Inferior parietal cortex (tissue), 1 donor: Measurements from ENCODE around the gene SYNCRIP.
A peak's percentile ranks its signal among the peaks of the same experiment; 100 is the strongest.
"Not testable (repeated sequence)": the region's sequence is repeated elsewhere in the genome, so short reads cannot be mapped to it uniquely, and the experiment has no call there.

Experiments
- DNase-seq: peaks from one replicate; pipeline ENCODE4 v3.0.0-alpha.2; 2016; ENCODE audit errors: extremely low spot score

Gene SYNCRIP

DNA sequence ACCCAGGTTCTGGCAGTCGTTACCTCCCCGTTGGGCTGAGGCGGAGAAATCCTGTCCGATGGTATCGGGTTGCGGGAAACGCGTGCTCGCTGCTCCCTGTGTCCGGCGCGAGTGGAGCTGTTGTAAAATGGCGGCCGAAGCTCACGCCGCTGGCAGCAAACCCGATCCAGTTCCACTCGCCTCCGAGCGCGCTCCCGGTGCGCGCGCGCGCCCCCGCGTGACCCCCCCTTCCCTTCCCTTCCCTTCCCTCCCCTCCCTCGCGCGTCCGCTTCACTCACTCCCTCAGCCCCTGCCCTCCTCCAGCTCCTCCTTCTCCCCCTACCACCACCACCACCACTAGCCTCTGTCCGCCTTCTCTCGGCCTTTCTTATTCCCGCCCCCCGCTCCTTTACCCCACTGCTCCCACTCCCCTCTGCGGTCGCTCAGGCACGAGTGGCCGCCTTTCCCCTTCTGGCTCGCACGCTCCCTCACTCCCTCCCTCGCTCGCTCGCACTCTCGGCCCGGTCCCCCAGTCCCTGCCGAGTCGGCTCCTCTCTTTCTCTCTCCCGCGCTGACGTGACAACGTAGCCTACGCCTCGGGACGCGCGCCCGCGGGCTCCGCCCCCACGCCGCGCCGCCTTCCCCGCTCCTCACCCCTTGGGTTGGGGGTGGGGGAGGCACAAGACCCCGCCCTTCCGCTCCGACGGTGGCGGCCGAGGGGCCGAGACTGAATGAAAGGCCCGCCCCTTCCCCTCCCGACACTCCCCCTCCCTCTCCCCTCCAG lies at the start of gene SYNCRIP:
Gene SYNCRIP (minus strand): TSS at position 113 of the 763 bp plus-strand sequence. CDS start 1,447 bp downstream, outside the sequence.
- DNase-seq: peak; percentile 96

GRCh38 chr6:85691478-85691877 lies 48.8 kb upstream of the SYNCRIP start:
- DNase-seq: no peak

- DNase-seq: no peak
These were observed 47.4 kb upstream of the SYNCRIP start for GRCh38 chr6:85690071-85690470.

DNA sequence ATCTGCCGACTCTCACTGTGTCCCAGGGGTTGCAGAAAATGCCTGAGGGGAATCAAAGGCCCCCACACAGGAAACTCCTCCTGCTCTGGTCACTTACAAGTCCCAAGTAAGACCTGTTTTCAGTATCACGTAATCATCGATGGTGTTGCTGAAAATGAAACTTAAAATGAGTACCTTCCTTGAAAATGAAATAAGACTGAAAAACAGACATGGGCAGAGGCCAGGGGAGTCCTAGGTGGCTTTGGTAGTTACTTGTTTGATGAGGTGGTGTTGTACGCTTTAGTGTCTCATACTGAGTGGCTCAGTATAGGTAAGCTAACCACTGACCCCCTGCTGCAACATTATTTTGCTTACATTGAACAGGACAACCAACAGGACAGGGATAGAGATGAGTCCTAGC lies 43.0 kb upstream of the SYNCRIP start:
- no peak for DNase-seq

- no peak for DNase-seq
These were observed 42.1 kb upstream of the SYNCRIP start for GRCh38 chr6:85684809-85685171.

DNA sequence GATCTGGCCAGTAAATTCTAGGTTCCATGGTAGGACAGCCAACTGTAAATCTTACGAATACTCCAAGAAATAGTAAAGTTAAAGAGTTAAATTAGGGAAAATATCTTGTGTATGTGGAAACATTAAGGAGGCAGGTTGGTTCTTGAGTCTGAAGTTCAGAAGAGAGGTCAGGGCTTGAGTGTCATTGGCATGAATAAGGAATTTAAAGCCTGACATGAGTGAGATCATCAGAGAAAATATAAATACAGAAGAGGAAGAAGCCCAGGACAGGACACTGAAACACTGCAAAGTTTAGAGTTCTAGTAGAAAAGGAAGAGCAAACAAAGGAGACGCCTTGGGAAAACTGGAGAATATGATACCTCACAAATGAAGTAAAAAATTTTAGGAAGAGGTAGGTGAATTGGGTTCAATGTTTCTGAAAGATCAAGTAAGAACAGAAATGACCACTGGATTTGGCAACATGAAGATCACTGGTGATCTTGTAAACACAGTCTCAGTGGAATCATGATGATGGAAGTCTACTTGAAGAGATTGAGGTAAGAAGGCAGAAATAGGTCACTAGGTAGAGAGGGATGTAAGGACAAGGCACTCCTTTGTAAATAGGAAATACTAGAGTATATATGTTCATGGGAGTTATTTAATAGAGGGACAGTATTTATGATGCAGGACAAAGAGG lies 41.6 kb upstream of the SYNCRIP start:
- no peak for DNase-seq

DNA sequence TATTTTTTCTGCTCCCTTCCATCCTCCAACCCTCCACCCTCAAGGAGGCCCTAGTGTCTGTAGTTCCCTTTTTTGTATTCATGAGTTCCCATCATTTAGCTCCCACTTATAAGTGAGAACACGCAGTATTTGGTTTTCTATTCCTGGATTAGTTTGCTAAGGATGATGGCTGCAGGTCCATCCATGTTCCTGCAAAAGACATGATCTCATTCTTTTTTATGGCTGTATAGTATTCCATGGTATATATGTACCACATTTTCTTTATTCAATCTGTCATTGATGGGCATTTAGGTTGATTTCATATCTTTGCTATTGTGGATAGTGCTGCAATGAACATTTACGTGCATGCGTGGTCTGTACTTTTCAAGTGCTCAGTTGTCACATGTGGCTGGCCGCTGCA lies 39.2 kb upstream of the SYNCRIP start:
- not testable (repeated sequence) for DNase-seq

GRCh38 chr6:85680388-85680787 lies 37.7 kb upstream of the SYNCRIP start:
- no peak for DNase-seq

GRCh38 chr6:85679445-85680123 lies 36.9 kb upstream of the SYNCRIP start:
- no peak for DNase-seq

- peak; percentile 97 for DNase-seq
These were observed 36.1 kb upstream of the SYNCRIP start for GRCh38 chr6:85678602-85679444.

GRCh38 chr6:85678026-85678601 lies 35.4 kb upstream of the SYNCRIP start:
- DNase-seq: no peak

- peak; percentile 47 for DNase-seq
These were observed 34.7 kb upstream of the SYNCRIP start for GRCh38 chr6:85677234-85677956.

GRCh38 chr6:85676086-85676729 lies 33.5 kb upstream of the SYNCRIP start:
- DNase-seq: no peak

DNA sequence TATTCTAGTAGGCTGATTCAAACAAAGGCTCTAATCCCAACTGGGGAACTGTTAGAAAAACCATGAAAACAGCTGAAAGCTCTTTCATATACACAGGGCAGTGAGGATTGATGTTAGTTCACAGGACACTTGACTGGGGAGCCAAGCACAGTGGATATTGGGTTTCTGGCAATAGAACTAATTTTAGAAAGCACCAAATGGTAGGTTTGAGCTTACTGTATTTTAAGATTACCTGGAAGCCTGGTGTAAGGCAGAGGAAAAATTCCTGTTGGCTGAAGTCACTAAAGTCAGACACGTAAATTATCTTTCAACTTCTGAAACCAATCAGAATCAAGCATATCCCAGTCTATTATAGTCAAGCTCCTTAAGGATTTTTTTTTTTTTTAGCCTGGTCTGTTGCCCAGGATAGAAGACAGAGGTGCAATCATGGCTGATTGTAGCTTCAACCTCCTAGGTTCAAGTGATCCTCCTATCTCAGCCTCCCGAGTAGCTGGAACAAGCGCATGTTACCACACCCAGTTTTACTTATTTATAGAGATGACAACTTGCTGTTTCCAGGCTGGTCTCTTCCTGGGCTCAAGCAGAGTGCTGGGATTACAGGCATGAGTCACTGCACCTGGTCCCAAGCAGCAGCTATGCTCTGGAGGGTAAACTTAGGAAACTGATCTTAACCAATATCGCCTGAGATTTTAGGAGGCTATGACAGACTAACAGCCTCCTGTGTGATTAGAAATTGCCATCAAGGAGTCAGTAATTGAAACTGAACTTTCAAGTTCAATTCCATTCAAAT lies 32.5 kb upstream of the SYNCRIP start:
- DNase-seq: no peak

- no peak for DNase-seq
These were observed 31.9 kb upstream of the SYNCRIP start for GRCh38 chr6:85674604-85675003.

- DNase-seq: no peak
These were observed 30.8 kb upstream of the SYNCRIP start for GRCh38 chr6:85673198-85674139.

DNA sequence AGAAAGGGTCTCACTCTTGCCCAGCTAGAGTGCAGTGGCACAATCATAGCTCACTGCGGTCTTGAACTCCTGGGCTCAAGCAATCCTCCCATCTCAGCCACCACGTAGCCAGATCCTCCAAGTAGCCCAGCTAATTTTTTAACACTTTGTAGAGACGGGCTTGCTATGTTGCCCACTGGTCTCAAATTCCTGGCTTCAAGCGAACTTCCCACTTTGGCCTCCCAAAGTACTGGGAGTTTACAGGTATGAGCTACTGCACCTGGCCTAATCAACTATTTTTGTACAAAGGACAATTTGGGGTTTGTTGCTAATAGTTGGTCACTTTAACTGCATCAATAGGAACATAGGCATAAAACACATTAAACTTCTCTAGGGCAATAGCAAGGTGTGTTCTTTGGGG lies 29.9 kb upstream of the SYNCRIP start:
- no peak for DNase-seq

- no peak for DNase-seq
These were observed 29.4 kb upstream of the SYNCRIP start for GRCh38 chr6:85672050-85672449.
